ENCODE data around the gene TRIM41. TPM values are rescaled to one million over a fixed set of nuclear protein-coding genes. Genes with fewer than 3 reads are reported as not detected.
A peak's percentile ranks its signal among the peaks of the same experiment; 100 is the strongest.
"Not testable (repeated sequence)": the region's sequence is repeated elsewhere in the genome, so short reads cannot be mapped to it uniquely, and the experiment has no call there.

TRIM41 gene
- polyA plus RNA-seq, 3 donors, result 30.5 to 35.2 (median 32.2) TPM

- no peak for DNase-seq (ENCODE audit: low read depth in 3 of 3, low spot score in 2 of 3)
These were observed 22.6 kb downstream of the TRIM41 start for GRCh38 chr5:181245427-181246275.

- DNase-seq (ENCODE audit: low read depth in 3 of 3, low spot score in 2 of 3), result peak in 2 of 3 donors; percentile 69 to 75
These were observed 23.4 kb downstream of the TRIM41 start for GRCh38 chr5:181246276-181247049.

DNA sequence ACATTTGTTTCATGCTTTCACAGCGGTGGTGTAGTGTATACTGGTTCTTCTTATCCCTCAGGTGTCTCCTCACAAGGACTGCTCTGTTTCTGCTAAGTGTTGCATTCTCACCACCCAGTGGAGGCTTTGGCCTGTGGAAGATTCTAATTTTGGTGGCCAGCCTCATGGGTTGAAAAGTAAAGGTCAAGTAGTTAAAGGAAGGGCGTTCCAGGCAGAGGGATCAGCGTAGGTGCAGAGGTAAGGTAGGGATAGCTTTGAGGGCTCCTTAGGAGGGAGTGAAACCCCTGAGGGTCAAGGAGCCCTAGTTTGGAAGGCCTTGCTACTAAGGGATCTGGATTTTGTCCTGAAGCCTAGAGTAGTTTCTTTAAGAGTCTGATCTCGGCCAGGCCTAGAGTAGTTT, 25.2 kb downstream of the TRIM41 start:
- DNase-seq (ENCODE audit: low read depth in 3 of 3, low spot score in 2 of 3), result no peak

GRCh38 chr5:181255276-181255675, 32.2 kb downstream of the TRIM41 start:
- DNase-seq (ENCODE audit: low read depth in 3 of 3, low spot score in 2 of 3), result no peak

DNA sequence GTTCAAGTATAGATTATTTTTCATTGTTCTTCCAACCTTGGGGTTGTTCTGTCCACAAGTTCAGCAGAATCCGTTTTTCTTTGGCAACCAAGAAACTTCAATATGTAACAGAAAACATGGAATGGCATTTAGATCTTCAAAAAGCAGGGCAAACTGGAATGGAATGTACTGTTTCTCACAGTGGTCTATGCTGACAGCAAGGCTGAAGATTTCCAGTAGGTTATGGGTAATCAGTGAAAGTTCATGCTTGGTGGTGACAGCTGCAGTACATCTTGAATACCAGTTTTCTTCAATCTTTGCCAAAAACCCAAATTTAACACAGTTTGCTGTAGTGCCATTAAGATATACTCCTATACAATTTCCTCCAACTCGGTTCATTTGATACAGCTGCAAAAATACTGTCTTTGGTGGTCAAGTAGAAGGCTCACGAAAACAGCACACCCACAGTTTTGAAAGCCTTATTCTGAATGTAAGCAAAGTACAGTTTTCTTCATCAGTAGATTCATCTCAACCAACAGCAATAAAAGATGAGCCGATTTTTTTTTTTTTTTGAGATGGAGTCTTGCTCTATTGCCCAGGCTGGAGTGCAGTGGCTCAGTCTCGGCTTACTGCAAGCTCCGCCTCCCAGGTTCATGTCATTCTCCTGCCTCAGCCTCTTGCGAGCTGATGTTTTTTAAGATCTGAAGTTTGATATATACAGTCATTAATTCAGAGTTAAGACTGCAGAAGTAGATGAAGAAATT, 32.9 kb downstream of the TRIM41 start:
- no peak for DNase-seq (ENCODE audit: low read depth in 3 of 3, low spot score in 2 of 3)

DNA sequence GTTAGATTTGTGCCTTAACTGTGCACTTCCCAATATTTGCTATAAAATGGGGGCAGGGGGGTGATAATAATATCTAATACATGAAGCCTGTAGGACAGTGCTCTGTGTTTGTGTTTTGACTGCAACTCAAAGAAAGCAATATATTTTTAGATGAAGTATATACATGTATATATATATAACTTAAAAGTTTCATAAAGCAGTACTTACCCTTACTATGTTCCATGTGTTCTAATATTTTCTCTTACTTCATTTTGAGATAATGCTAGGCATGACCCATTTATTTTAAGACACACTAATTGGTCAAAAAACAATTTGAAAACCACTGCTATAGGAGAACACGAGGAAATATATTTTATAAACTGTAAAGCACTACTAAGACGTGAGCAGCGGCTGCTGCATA, 35.5 kb downstream of the TRIM41 start:
- no peak for DNase-seq (ENCODE audit: low read depth in 3 of 3, low spot score in 2 of 3)

DNA sequence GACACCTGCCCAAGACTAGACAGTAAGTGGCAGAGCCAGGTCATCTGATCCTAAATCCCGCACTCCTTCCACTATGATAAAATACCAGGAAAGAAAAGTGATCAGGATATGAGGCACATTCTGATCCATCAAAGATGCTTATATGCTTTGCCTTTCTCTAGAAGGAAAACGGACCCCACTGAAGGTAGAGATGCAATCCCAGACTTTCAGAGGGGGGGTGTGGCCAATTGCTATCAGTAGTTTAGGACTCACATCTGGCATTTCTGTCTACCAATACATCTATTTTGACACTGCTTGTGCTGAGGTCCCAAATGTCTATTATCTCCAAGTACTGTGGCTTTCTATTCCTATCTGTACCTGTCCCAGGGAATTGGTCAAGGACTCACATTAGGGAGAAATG, 36.2 kb downstream of the TRIM41 start:
- no peak for DNase-seq (ENCODE audit: low read depth in 3 of 3, low spot score in 2 of 3)

DNA sequence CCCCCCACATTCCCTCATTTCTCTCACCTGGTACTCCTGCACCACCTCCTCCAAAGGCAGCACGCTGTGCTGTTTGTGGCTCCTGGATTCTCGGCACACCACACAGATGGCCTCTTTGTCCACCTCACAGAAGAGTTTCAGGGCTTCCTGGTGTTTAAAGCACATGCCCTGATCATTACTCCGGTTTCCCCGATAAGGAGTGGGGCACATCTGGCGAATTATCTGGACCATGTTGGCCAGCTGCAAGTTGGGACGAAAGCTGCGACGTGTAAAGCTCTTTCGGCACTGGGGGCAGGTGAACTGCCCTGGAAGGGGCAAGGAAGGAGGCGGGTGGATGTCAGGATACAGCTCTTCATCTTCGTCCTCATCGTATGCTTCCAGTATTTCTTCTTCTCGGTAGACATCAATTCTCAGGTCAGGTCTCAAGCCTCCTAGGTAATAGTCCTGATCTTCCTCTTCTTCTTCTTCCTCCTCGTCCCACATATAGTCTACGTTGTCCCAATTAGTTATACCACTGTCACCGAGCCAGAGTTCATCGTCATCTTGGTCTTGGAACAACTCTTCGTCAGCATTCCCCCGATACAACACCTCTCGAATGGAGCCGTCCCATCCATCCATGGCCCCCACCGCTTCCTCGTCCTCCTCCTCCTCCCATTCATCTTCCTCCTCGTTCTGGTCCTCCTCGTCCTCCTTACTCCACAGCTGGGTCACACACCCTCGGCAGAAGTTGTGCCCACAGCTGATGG, 37.1 kb downstream of the TRIM41 start:
- DNase-seq (ENCODE audit: low read depth in 3 of 3, low spot score in 2 of 3), result no peak

GRCh38 chr5:181260720-181261319, 37.7 kb downstream of the TRIM41 start, which contains the start of gene TRIM52:
TRIM52 (minus strand) TSS chr5:181261143; CDS start chr5:181260813, 330 bp downstream.
- peak; percentile 77 to 85 (median 82) for DNase-seq (ENCODE audit: low read depth in 3 of 3, low spot score in 2 of 3)

DNA sequence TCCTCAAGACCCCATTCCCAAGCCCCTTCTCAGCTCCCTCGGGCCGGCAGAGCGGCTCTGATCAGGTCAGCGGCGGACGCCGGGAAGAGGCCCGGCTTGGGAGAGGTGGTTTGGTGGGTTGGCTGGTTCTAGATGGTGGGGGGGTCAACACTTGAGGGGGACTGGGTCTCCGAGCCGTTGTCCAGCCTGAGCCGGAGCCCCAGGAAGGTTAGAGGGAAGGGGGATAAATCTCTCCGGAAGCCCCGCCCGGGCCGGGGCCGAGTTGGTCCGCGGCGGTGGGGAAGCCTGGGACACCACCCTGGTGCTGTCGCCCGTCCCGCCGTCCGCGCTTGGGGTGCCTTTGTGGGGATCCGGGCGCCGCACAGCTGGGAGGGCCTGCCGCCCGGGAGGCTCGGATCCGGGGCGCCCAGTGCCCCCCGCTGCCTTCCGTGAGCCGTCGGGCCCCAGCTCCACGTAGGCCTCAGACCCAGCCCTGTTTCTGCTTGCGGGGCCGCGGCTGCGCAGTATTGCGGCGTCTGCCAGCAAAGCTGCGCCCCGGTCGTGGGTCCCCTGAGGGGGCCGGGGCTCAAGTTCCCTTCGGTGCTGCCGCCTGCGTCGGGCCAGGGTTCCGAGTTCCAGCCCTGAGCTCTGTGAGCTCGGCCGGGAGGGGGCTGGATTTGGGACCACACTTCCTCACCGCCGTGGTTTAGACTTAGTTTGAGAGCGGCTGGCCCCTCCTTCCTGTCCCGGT, 38.4 kb downstream of the TRIM41 start:
- no peak for DNase-seq (ENCODE audit: low read depth in 3 of 3, low spot score in 2 of 3)

GRCh38 chr5:181263633-181264032, 40.6 kb downstream of the TRIM41 start:
- DNase-seq (ENCODE audit: low read depth in 3 of 3, low spot score in 2 of 3), result no peak

- no peak for DNase-seq (ENCODE audit: low read depth in 3 of 3, low spot score in 2 of 3)
These were observed 42.1 kb downstream of the TRIM41 start for GRCh38 chr5:181265092-181265671.

DNA sequence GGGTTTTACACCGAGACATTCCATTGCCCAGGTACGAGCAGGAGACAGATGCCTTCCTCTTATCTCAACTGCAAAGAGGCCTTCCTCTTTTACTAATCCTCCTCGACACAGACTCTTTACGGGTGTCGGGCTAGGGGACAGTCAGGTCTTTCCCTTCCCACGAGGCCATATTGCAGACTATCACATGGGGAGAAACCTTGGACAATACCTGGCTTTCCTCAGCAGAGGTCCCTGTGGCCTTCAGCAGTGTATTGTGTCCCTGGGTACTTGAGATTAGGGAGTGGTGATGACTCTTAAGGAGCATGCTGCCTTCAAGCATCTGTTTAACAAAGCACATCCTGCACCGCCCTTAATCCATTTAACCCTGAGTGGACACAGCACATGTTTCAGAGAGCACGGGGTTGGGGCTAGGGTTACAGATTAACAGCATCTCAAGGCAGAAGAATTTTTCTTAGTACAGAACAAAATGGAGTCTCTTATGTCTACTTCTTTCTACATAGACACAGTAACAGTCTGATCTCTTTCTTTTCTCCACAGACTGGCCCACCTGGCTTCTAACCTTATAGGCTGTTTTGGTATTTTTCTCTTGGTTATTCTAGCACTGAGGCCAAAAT, 44.3 kb downstream of the TRIM41 start:
- DNase-seq (ENCODE audit: low read depth in 3 of 3, low spot score in 2 of 3), result not testable (repeated sequence)

DNA sequence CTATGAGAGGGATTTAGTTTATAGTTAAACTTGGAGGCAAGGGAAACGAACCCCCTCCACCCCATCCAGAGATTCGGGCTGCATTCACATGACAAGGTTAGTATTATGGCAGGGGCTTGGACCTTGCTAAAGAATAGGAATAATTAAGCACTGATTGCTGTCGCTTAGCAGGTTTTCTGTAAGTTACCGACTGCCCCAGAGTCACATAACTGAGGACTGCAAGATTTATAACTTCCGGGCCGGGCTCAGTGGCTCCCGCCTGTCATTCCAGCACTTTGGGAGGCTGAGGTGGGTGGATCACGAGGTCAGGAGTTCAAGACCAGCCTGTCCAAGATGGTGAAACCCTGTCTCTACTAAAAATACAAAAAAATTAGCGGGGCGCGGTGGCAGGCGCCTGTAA, 44.8 kb downstream of the TRIM41 start:
- DNase-seq (ENCODE audit: low read depth in 3 of 3, low spot score in 2 of 3), result not testable (repeated sequence)

DNA sequence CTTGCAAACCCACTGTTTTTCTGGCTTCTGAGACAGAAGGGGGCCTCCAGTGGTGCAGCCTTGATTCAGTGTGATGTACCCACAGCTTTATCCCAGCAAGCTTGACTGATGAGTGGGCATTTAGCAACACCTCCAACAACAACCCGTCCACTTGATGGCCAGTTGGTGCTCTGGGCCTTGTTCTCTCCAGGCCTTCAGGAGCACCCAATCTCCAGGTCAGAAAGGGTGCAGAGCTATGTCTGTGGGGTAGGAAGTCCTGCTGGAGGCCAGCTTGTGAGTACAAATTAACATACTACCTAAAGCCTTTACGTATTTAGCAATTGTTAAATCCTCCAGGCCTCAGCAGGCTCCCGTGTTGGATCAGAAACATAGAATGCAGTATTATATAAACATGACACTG, 48.0 kb downstream of the TRIM41 start:
- no peak for DNase-seq (ENCODE audit: low read depth in 3 of 3, low spot score in 2 of 3)

- not testable (repeated sequence) for DNase-seq (ENCODE audit: low read depth in 3 of 3, low spot score in 2 of 3)
These were observed 50.3 kb downstream of the TRIM41 start for GRCh38 chr5:181273433-181273744.

GRCh38 chr5:181280251-181280762, 57.2 kb downstream of the TRIM41 start:
- DNase-seq (ENCODE audit: low read depth in 3 of 3, low spot score in 2 of 3), result no peak

Measured in right renal cortex interstitium (tissue), 3 donors.